Endodermal cell (in vitro differentiated cells): ENCODE data around the gene ANKFN1. TPM values are rescaled to one million over a fixed set of nuclear protein-coding genes. Genes with fewer than 3 reads are reported as not detected.

Experiments
- DNase-seq: peaks from one replicate; pipeline ENCODE4 v3.0.0-alpha.2; 2017
- H3K27ac ChIP-seq: 2 replicates; pipeline ENCODE4 v1.5.1; 2013; ENCODE audit warnings: mild to moderate bottlenecking, low read depth, low read length, moderate library complexity
- H3K27me3 ChIP-seq: 2 replicates; pipeline ENCODE4 v1.6.1; 2013; ENCODE audit warnings: mild to moderate bottlenecking, low read length, moderate library complexity; ENCODE audit not compliant: insufficient read depth, control insufficient read depth, poor library complexity, severe bottlenecking
- H3K36me3 ChIP-seq: 2 replicates; pipeline ENCODE4 v1.7.0; 2013; ENCODE audit warnings: mild to moderate bottlenecking, low read length, moderate library complexity; ENCODE audit not compliant: control insufficient read depth, insufficient read depth
- H3K4me1 ChIP-seq: one replicate; pipeline ENCODE4 v1.7.0; 2013; ENCODE audit warnings: low read length; ENCODE audit not compliant: control insufficient read depth, insufficient read depth
- H3K4me3 ChIP-seq: 2 replicates; pipeline ENCODE4 v1.5.1; 2013; ENCODE audit warnings: mild to moderate bottlenecking, low read length, moderate library complexity
- H3K9ac ChIP-seq: 2 replicates; pipeline ENCODE4 v1.6.1; 2013; ENCODE audit warnings: mild to moderate bottlenecking, low read length, moderate library complexity; ENCODE audit not compliant: poor library complexity, severe bottlenecking; ENCODE audit errors: extremely low read depth
- H3K9me3 ChIP-seq: 2 replicates; pipeline ENCODE4 v1.6.1; 2013; ENCODE audit warnings: mild to moderate bottlenecking, low read length, moderate library complexity; ENCODE audit not compliant: control insufficient read depth
- H3K27ac Mint-ChIP-seq: 2 replicates; pipeline ENCODE4 v1.8.0; 2020; ENCODE audit warnings: mixed read lengths
- H3K27me3 Mint-ChIP-seq: 2 replicates; pipeline ENCODE4 v1.8.0; 2021; ENCODE audit warnings: mild to moderate bottlenecking, mixed read lengths; ENCODE audit not compliant: insufficient read depth
- H3K36me3 Mint-ChIP-seq: 2 replicates; pipeline ENCODE4 v1.8.0; 2020; ENCODE audit warnings: low read depth, mixed read lengths
- H3K4me1 Mint-ChIP-seq: 2 replicates; pipeline ENCODE4 v1.8.0; 2020; ENCODE audit warnings: mixed read lengths
- H3K4me3 Mint-ChIP-seq: 2 replicates; pipeline ENCODE4 v1.8.0; 2020; ENCODE audit warnings: mild to moderate bottlenecking, moderate library complexity, mixed read lengths
- H3K9me3 Mint-ChIP-seq: 2 replicates; pipeline ENCODE4 v1.8.0; 2020; ENCODE audit warnings: mild to moderate bottlenecking, mixed read lengths
- WGBS, 2 experiments: methylation state at CpG; one replicate each; pipeline versions ENCODE4 v1.1.5 to v1.1.7; 2013; ENCODE audit warnings: missing lambda C conversion rate in 2 of 2, mixed read lengths in 1 of 2; ENCODE audit not compliant: insufficient coverage in 1 of 2, insufficient read length in 1 of 2; 5-methylcytosine and 5-hydroxymethylcytosine counted together
- total RNA-seq, 2 donors: library from RNA; stranded (reverse); fragmentation: NEBNext Ultra II Directional in 1 of 2; extraction: Animal tissue kit (Norgen Biotek cat#: 25700) in 1 of 2; gene quantifications; 2 replicates in 1 of 2; 3 replicates in 1 of 2; pipeline ENCODE4 v1.2.1, GENCODE V29; 2021
- TF ChIP-seq, protein P1 (sequence below): fragments of 200-600 bp; sonication (generic); conservative IDR thresholded peaks from 2 replicates; pipeline ENCODE4 v1.5.0; 2021; ENCODE audit warnings: antibody characterized with exemption, mild to moderate bottlenecking

The ANKFN1 gene
- total RNA-seq, 2 donors from 2014 or later = not detected

DNA sequence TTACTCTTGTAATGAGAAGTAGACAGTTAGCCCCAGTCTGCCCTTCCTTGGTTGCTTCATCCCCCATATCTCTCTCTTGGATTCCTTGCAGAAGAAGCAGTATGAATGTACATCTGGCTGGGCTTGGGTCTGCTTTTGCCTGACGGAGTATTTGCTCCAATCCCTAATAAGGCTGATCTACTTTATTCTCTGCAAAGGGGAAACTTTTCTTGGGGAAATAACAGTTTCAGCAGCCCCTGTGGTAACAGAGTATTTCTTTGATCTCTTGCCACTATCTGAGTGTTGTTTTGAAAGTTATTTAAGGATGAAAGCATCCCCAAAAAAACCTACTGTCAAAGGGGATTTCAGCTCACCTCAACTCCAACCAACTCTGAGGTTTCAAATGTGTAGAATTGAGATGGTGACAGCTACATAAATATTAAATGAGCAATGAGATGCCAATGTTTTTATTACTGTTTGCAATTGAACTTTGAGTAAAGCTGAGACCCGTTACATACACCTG is 271.3 kb downstream of the ANKFN1 start:
- WGBS, 2 experiments = 94 to 100% methylated on average over 2 of the region's 2 CpGs
- Histone ChIP-seq H3K27ac (no peak overlapping the region), H3K9me3 (no peaks in the 10 kb centered on the region), H3K4me1 (no peaks in the 10 kb centered on the region), H3K4me3 (no peak overlapping the region), H3K36me3 (no peaks in the 10 kb centered on the region), H3K9ac (no peak overlapping the region), H3K27me3 (no peaks in the 10 kb centered on the region)
- TF ChIP-seq, protein P1, sequence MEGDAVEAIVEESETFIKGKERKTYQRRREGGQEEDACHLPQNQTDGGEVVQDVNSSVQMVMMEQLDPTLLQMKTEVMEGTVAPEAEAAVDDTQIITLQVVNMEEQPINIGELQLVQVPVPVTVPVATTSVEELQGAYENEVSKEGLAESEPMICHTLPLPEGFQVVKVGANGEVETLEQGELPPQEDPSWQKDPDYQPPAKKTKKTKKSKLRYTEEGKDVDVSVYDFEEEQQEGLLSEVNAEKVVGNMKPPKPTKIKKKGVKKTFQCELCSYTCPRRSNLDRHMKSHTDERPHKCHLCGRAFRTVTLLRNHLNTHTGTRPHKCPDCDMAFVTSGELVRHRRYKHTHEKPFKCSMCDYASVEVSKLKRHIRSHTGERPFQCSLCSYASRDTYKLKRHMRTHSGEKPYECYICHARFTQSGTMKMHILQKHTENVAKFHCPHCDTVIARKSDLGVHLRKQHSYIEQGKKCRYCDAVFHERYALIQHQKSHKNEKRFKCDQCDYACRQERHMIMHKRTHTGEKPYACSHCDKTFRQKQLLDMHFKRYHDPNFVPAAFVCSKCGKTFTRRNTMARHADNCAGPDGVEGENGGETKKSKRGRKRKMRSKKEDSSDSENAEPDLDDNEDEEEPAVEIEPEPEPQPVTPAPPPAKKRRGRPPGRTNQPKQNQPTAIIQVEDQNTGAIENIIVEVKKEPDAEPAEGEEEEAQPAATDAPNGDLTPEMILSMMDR = no peak
- H3K36me3 Mint-ChIP-seq = no peaks in the 10 kb centered on the region
- H3K27me3 Mint-ChIP-seq = no peaks in the 10 kb centered on the region
- no peaks in the 10 kb centered on the region for H3K9me3 Mint-ChIP-seq
- H3K4me3 Mint-ChIP-seq = no peak overlapping the region
- peaks cover 3% of the 10 kb centered on the region for H3K4me1 Mint-ChIP-seq
- no peak for DNase-seq
- H3K27ac Mint-ChIP-seq = no peak overlapping the region

DNA sequence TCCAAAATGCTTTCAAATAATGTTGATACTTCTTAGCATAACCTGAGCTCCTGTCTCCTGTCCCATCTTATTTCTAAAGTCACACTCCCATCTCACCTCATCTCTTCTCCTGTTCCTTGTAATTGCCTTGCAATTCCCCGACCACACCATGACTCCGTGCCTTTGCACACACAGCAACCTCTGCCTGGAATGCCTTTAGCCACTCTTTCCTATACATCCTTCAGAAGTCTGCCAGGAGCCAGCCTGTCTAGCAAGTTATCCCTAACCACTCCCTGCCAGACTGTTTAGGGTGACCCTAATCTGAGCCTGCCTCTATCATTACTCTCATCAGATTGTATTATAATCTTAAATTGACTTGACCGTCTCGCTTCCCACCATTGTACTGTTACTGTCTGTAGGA is 272.2 kb downstream of the ANKFN1 start:
- no peaks in the 10 kb centered on the region for H3K9me3 Mint-ChIP-seq
- TF ChIP-seq, protein P1 = no peak
- WGBS, 2 experiments = 94% methylated on average over 4 of the region's 4 CpGs; no CpG with 5 or more reads in 1 of the 2 experiments

DNA sequence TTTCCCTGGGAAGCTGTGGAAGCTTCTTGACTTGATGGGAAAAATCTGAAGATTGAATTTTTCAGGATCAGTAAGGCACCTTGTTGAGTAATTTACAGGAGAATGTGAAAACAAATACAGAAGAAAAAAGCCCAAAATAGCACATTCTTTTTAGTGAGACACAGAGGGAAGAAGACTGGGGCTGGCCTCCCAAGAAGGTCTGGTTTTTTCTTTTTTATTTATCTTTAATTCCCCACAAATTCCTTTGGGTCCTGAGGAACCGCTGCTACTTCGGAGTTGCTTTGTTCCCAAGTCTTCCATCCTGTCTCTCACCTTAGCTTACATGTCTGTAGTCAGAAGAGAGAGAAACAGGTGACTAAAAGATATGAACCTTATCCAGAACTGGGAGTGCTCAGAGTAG is 273.6 kb downstream of the ANKFN1 start:
- DNase-seq = no peak

More for the DNA sequence above, 272.2 kb downstream of the ANKFN1 start:
- H3K4me1 Mint-ChIP-seq = peaks cover 3% of the 10 kb centered on the region
- H3K4me3 Mint-ChIP-seq = no peak overlapping the region
- no peaks in the 10 kb centered on the region for H3K27me3 Mint-ChIP-seq
- H3K27ac Mint-ChIP-seq = no peak overlapping the region
- Histone ChIP-seq H3K4me1 (no peaks in the 10 kb centered on the region), H3K9ac (no peak overlapping the region), H3K27me3 (no peaks in the 10 kb centered on the region), H3K36me3 (no peaks in the 10 kb centered on the region), H3K9me3 (no peaks in the 10 kb centered on the region), H3K27ac (no peak overlapping the region), H3K4me3 (no peak overlapping the region)
- peak; percentile 51 for DNase-seq
- H3K36me3 Mint-ChIP-seq = no peaks in the 10 kb centered on the region

More for the DNA sequence above, 273.6 kb downstream of the ANKFN1 start:
- Histone ChIP-seq H3K9ac (no peak overlapping the region), H3K36me3 (no peaks in the 10 kb centered on the region), H3K4me1 (peaks cover 6% of the 10 kb centered on the region), H3K4me3 (no peak overlapping the region), H3K9me3 (no peaks in the 10 kb centered on the region), H3K27ac (no peak overlapping the region), H3K27me3 (no peaks in the 10 kb centered on the region)
- TF ChIP-seq, protein P1 = no peak
- Mint-ChIP-seq H3K36me3 (no peaks in the 10 kb centered on the region), H3K27ac (no peak overlapping the region), H3K4me1 (peaks cover 9% of the 10 kb centered on the region), H3K9me3 (no peaks in the 10 kb centered on the region), H3K27me3 (no peaks in the 10 kb centered on the region), H3K4me3 (no peak overlapping the region)
- 79% methylated on average over 2 of the region's 2 CpGs; no CpG with 5 or more reads in 1 of the 2 experiments for WGBS, 2 experiments
